ENCODE results near the gene RCOR2.

RCOR2 gene

GRCh38 chr11:63922673-63923192 lies 5.8 kb upstream of the RCOR2 start:
- no peak for DNase-seq (ENCODE audit: low spot score)

DNA sequence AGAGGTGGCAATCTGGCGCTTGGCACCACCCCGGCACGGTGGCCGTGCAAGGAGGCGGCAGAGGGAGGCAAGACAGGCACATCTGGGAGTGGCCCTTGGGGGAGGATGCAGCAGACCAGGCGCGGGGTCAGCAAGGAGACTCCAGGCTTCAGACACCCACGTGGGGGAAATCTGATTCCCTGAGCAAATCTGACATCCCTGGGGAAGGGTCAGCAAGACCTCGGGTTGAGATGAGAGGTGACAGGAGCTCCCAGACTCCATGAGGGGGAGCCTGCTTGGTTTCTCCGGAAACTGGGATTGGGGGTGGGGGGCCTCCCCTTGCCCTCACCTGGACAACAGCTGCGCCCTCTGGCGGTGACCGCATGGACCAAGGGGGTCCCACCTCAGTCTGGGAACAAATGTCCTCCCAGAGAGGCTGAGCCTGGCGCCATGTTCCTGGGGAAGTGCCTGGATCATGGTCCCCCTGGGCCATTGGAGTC lies 4.0 kb upstream of the RCOR2 start:
- no peak for DNase-seq (ENCODE audit: low spot score)

DNA sequence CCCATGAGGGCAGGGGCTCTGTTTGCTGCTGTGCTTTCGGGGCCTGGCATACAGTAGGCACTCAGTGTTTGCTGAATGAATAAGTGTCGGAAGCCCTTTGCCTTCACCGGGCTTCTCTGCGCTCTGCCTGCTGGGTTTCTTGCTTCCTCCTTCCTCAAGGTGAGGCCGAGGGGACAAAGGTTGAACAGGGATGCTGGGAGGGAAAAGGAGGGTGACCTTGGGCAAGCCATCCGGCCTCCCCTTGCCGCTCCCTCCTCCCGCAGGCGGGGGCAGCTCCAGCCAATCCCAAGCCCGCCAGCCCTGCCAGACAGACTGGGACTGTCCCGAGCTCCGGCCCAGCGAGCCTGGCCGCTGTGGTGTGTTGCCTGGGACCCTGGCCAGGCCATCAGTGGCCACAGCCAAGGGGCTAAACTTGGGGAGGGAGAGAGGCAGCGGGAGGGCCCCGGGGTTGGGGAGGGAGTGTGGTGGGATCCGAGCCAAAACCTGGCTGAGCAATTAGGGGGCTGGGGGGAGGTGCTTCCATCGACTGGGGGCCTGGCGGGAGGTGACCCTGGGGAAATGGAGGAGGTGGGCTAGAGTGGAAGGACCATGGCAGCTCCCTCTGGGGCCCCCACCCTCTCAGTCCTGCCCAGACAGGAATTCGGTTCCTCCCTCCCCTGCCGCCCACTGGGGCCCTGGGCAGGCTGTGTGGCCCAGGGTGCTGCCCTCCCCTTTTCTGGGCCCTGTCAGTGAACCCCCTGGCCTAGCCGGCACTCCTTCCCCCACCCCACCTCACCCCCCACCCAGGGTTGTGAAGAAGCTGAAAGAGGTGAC lies 3.4 kb upstream of the RCOR2 start:
- no peak for DNase-seq (ENCODE audit: low spot score)

DNA sequence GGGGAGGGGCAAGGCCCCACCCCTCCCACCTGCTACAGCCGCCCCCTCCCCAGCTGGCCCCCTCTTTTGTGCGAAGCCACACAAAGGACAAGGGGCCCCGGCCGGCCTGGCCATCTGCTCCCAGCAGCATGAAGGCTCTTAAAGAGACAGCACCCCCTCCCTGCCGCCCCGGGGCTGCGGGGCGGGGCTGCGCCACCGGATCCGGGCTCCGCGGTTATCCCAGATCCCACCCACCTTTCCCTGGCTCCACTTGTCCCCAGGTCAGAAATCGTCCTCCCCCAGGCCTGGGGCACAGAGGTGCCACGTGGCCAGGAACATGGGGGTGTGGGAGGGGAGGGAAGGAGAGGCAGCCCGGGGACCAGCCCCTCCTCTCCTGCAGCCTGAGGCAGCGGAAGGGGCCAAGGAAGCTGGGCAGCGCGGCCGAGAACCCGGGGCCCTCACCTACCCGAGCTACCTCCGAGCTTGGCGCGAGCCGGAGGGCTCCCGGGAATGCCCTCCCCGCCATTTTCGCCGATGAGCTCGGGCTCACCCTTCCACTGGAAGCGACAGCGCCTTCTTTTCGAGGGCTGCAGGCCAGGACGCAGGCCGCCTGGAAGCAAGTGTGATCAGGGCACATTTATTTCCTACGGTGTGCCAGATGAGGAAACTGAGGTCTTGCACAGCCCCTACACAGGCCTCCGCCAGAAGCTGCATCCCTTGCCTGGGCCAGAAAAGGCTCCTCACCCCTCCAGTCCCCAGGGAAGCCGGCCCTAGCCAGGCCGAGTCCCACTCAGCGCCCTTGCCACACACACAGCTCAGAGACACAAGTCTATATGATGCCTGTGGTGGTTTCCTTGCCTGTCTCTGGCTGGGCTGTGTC lies 2.5 kb upstream of the RCOR2 start:
- DNase-seq (ENCODE audit: low spot score): no peak

DNA sequence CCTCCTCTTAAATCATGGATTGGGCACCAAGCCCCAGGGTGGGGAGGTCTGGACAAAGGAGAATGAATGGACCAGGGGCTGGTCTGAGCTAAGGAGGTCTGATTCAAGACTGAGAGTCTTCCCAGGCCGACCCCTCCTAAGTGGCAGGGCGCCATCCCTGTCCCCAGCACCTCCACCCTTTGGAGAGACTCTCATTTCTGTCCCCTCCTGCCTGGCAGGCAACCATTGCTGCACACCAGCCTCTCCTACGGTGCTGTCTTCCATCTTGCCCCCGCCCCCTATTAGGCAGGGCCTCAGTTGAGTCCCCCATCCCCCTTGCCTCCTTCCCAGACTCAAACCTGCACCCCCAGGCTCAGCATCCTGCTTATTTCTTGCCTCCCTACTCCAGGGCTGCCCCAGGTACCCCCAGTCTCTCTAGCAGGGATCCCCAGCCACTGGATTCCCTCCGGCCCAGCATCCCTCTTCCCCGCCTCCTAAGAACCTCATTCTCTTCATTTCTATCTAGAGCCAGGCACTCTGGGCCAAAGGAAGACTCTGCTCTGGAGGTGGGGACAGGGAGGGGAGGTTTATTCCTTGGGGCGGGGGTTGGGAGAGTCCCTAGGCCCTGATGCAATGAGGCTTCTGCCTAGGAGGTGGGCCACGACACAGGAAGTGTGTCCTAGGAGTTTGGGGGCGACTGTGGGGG lies 1.7 kb upstream of the RCOR2 start:
- no peak for DNase-seq (ENCODE audit: low spot score)

GRCh38 chr11:63917692-63918506 lies 935 bp upstream of the RCOR2 start:
- DNase-seq (ENCODE audit: low spot score): no peak

DNA sequence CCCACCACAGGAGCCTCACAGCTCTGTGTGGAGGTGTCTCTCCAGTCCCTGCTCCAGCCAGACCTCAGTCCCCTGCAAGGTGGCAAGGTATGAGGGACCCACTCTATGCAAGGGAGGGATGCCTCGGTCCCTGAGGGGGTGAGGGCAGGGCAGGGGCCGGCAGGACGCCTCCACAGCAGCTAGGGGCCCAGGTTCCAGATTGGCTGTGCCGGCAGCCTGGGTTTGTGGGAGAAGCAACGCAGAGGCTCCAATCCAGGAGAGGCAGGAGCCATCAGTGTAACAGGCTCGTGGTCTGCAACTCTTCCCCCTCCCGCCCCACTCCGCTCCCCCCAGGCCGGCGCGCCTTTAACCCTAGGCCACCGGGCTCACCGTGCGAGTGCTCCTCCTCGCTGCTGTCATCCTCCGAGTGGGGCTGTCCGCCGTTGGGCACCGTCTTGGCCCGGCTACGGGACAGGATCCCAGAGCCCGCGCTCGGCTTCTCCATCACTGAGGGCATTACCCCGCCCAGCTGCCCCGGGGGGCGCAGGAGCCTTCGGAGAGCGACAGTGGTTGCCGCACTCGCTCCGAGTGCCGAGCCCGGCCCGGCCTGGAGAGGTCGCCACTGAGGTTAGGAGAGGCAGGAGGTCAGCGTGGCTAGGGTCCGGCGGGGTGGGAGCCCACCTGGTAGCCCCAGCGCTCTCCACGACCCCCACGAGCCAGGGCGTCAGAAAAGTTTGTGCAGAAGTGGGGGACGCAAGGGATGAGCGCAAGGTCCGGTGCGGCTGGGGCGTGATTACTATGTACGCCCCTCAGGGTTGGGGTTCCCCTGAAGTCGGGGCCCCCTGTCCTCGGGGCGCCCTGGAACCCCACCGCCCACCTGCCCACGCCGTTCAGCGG lies 765 bp downstream of the RCOR2 start:
- DNase-seq (ENCODE audit: low spot score): no peak

- no peak for DNase-seq (ENCODE audit: low spot score)
Measured at GRCh38 chr11:63914896-63915691, 1.9 kb downstream of the RCOR2 start.

DNA sequence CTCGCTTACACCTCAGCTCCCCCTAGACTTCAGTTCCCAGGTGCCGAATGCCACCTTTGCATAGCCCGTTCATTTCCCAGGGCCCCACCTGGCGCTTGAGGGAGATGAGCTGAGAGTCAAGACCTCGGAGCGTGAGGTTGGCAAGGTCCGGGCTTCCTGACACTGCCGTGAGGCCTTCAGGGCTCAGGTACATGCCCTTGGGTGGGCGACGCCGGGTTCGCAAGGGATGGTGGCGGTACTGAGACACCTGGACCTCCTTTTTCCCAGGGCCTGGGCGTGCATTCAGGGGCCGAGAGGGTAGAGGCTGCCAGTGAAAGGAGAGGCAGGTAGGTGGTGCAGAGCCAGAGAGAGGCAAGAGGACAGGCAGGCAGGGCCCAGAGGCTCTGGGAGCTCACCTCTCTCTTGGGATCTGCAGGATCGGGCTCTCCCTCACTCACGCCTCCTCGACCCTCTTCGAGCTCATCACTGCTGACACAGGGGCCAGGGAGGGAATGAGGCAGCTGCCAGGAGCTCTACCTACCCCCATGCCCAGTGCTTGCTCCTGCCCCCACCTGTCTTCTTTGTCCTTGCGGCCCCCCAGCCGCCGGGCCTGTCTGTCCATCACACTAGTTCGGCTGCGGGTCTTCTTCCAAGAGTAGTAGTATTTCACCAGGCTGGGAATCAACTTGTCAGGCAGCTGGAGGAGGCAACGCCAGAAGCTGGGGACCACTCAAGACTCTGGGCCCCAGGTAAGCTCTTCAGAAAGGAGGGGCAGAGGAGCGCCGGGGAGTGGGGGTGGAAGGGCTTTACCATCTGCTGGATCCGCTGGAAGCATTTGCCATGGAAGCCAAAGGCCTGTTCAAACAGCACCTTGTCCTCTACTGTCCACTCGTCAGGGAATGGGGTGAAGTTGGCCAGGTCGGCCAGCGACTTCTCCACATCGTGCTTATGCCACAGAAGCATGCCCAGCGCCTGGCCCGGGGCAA lies 2.8 kb downstream of the RCOR2 start:
- DNase-seq (ENCODE audit: low spot score): no peak

GRCh38 chr11:63912678-63913077 lies 4.3 kb downstream of the RCOR2 start:
- DNase-seq (ENCODE audit: low spot score): no peak

DNA sequence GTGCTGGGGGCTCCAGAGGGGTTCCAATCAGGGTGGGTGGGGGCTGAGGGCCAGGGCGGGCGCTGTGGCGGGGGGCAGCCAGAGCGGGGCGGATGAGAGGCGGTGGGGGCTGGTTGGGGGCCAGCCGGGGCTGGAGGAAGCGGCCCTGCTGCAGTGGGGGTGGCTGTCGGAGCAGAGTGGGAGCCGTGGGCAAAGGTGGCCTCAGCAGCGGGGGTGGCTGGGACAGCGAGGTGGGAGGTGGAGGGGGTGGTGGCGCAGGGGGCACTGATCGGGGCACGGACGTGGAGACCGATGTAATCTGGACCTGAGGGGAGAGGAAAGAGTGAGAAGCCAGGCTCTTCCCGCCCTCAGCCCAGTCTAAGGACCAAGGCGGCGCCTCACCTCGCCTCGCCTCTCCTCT lies 5.1 kb downstream of the RCOR2 start:
- no peak for DNase-seq (ENCODE audit: low spot score)

- DNase-seq (ENCODE audit: low spot score): no peak
Measured at GRCh38 chr11:63911440-63911839, 5.5 kb downstream of the RCOR2 start.

GRCh38 chr11:63910675-63911074 lies 6.3 kb downstream of the RCOR2 start:
- DNase-seq (ENCODE audit: low spot score): no peak

GRCh38 chr11:63909591-63910506 lies 7.1 kb downstream of the RCOR2 start:
- no peak for DNase-seq (ENCODE audit: low spot score)

DNA sequence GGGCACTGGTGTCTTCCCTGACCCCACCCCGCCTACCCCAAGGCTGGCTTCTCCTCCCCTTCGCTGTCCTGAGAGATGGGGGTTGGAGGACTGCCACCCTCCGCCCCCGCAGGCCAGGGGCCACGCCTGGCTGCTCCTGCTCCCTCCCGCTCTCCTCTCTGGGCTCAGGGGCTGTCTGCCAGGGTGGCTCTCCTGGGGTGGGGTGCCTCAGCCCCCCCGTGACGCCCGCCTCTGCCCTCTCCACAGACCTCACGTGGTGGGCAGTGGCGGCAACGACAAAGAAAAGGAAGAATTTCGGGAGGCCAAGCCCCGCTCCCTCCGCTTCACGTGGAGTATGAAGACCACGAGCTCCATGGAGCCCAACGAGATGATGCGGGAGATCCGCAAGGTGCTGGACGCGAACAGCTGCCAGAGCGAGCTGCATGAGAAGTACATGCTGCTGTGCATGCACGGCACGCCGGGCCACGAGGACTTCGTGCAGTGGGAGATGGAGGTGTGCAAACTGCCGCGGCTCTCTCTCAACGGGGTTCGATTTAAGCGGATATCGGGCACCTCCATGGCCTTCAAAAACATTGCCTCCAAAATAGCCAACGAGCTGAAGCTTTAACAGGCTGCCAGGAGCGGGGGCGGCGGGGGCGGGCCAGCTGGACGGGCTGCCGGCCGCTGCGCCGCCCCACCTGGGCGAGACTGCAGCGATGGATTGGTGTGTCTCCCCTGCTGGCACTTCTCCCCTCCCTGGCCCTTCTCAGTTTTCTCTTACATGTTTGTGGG lies 8.1 kb downstream of the RCOR2 start:
- no peak for DNase-seq (ENCODE audit: low spot score)

- DNase-seq (ENCODE audit: low spot score): no peak
Measured at GRCh38 chr11:63907808-63908530, 9.0 kb downstream of the RCOR2 start.
